Ishikawa (cell line): ENCODE measurements around the gene GPR137B.

Experiments used
- CEBPB ChIP-seq: IDR thresholded peaks from 2 replicates; pipeline ENCODE4 v1.6.1; 2012
- CREB1 ChIP-seq: IDR thresholded peaks from 2 replicates; pipeline ENCODE4 v1.6.1; 2012; ENCODE audit warnings: low read depth
- EGR1 ChIP-seq: IDR thresholded peaks from 2 replicates; pipeline ENCODE4 v1.6.1; 2012
- EP300 ChIP-seq: IDR thresholded peaks from 2 replicates; pipeline ENCODE4 v1.6.1; 2012; ENCODE audit warnings: borderline replicate concordance
- FOXM1 ChIP-seq: IDR thresholded peaks from 2 replicates; pipeline ENCODE4 v1.6.1; 2012; ENCODE audit warnings: low read depth, borderline replicate concordance
- NFIC ChIP-seq: IDR thresholded peaks from 2 replicates; pipeline ENCODE4 v1.6.1; 2012
- RAD21 ChIP-seq: IDR thresholded peaks from 2 replicates; pipeline ENCODE4 v1.6.1; 2012; ENCODE audit warnings: low read depth
- TAF1 ChIP-seq: IDR thresholded peaks from 2 replicates; pipeline ENCODE4 v1.6.1; 2012; ENCODE audit warnings: low read depth, mild to moderate bottlenecking
- TCF12 ChIP-seq: IDR thresholded peaks from 2 replicates; pipeline ENCODE4 v1.6.1; 2012; ENCODE audit warnings: low read depth
- TEAD4 ChIP-seq: IDR thresholded peaks from 2 replicates; pipeline ENCODE4 v1.6.1; 2012
- YY1 ChIP-seq: IDR thresholded peaks from 2 replicates; pipeline ENCODE4 v1.6.1; 2012; ENCODE audit warnings: low read depth
- ZBTB7A ChIP-seq: IDR thresholded peaks from 2 replicates; pipeline ENCODE4 v1.6.1; 2012; ENCODE audit warnings: low read depth
- TF ChIP-seq, protein P1 (sequence below): IDR thresholded peaks from 2 replicates; pipeline ENCODE4 v1.6.1; 2012
- TF ChIP-seq, protein P2 (sequence below): IDR thresholded peaks from 2 replicates; pipeline ENCODE4 v1.6.1; 2012; ENCODE audit warnings: low read depth, mild to moderate bottlenecking
- TF ChIP-seq, protein P3 (sequence below): IDR thresholded peaks from 2 replicates; pipeline ENCODE4 v1.6.1; 2012

The GPR137B gene

DNA sequence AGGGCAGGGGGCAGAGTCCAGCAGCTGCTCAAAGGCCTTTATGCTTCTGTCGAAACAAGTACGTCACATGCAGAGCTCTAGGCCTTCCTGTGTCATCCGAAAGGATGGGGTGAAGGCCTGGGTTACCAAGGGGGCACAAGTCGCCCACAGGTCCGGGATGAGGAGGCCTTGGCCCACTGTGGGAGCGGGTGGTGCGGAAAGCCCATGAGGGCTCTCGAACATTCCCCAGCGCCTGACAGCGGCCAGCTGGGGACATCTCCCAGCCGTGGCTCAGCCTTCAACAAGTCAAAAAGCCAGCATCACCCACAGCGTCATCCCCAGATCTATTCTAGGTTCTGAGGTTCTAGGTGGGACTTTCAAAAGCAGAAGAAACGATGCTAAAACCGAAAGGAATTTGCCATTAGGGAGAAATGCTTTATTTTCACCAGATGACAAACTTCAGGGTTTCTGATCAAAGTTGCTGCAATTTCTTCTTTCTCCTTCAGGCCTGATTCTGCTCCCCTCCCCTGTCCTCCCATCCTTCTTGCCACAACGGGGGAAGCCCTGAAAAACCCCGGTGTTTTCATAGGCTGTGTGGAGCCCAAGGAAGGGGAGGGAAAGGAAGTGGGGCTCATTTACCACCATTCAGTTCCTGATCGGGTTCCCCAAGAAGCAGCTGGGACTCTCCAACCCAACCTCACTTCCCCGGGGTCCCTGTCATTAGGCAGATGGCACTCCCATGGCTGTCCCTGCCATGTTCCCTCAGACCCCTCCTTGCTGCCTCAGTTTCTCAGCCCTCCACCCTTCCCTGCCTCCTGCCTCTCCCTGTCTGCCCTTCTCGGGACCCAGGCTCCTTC, 17.6 kb downstream of the GPR137B start:
- TF ChIP-seq NFIC (no peak), EGR1 (no peak), CREB1 (no peak), YY1 (no peak), ZBTB7A (no peak), TEAD4 (no peak), TCF12 (no peak), FOXM1 (no peak), CEBPB (no peak), EP300 (no peak), RAD21 (no peak), TAF1 (no peak)
- TF ChIP-seq, protein P1, sequence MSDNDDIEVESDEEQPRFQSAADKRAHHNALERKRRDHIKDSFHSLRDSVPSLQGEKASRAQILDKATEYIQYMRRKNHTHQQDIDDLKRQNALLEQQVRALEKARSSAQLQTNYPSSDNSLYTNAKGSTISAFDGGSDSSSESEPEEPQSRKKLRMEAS = no peak
- TF ChIP-seq, protein P2, sequence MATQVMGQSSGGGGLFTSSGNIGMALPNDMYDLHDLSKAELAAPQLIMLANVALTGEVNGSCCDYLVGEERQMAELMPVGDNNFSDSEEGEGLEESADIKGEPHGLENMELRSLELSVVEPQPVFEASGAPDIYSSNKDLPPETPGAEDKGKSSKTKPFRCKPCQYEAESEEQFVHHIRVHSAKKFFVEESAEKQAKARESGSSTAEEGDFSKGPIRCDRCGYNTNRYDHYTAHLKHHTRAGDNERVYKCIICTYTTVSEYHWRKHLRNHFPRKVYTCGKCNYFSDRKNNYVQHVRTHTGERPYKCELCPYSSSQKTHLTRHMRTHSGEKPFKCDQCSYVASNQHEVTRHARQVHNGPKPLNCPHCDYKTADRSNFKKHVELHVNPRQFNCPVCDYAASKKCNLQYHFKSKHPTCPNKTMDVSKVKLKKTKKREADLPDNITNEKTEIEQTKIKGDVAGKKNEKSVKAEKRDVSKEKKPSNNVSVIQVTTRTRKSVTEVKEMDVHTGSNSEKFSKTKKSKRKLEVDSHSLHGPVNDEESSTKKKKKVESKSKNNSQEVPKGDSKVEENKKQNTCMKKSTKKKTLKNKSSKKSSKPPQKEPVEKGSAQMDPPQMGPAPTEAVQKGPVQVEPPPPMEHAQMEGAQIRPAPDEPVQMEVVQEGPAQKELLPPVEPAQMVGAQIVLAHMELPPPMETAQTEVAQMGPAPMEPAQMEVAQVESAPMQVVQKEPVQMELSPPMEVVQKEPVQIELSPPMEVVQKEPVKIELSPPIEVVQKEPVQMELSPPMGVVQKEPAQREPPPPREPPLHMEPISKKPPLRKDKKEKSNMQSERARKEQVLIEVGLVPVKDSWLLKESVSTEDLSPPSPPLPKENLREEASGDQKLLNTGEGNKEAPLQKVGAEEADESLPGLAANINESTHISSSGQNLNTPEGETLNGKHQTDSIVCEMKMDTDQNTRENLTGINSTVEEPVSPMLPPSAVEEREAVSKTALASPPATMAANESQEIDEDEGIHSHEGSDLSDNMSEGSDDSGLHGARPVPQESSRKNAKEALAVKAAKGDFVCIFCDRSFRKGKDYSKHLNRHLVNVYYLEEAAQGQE = no peak
- TF ChIP-seq, protein P3, sequence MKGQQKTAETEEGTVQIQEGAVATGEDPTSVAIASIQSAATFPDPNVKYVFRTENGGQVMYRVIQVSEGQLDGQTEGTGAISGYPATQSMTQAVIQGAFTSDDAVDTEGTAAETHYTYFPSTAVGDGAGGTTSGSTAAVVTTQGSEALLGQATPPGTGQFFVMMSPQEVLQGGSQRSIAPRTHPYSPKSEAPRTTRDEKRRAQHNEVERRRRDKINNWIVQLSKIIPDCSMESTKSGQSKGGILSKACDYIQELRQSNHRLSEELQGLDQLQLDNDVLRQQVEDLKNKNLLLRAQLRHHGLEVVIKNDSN = no peak

DNA sequence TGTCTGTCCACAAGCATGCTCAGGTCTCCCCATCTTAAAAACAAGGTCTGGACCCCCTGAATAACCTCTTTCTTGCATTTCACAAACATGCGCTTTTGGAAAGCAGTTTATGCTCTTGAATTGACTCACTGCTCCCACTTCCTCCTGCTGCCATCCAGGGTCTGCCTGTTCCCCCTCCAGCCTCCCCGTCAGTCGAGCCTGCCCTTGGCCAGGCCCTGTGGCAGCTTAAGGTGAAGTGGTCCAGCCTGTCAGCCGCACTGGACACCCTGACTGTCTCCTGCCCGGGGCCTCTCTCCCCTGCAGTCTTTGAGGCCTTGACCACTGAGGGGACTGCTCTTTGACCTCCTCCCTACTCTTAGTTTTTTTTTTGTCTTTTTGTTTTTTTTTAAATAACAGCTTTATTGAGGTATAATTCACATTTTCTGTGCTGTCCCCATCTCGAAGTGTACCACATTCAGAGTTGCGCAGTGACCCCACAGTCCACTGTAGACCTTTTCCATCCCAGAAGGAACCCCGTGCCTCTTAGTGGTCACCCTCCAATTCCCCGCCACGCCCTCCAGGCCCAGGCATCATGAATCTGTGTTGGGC, 18.3 kb downstream of the GPR137B start:
- TF ChIP-seq TAF1 = no peak
- no peak for TF ChIP-seq FOXM1
- TF ChIP-seq EGR1 = no peak
- TF ChIP-seq CEBPB = no peak
- TF ChIP-seq, protein P1 = no peak
- TF ChIP-seq ZBTB7A = no peak
- TF ChIP-seq, protein P2 = no peak
- no peak for TF ChIP-seq CREB1
- TF ChIP-seq YY1 = no peak
- TF ChIP-seq TCF12 = no peak
- TF ChIP-seq EP300 = no peak
- TF ChIP-seq, protein P3 = no peak
- TF ChIP-seq NFIC = no peak
- TF ChIP-seq RAD21 = no peak
- TF ChIP-seq TEAD4 = no peak

DNA sequence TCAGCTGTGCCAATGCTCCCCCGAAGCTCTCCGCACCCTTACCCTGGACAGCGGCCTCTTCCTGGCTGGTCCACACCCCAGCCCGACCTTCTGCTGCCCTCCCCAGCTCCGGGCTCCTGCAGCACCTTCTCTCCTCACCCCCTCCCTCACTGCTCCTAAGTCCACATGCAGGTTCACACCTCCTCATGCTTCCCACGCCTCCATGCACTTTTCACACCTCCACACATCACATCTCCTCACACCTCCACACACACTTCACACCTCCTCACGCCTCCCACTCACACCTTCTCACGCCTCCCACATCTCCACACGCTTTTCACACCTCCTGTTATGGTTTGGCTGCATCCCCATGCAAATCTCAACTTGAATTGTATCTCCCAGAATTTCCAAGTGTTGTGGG, 18.9 kb downstream of the GPR137B start:
- TF ChIP-seq RAD21 (no peak), YY1 (no peak), TAF1 (no peak), CEBPB (no peak), TCF12 (no peak)
- TF ChIP-seq, protein P2 = no peak

DNA sequence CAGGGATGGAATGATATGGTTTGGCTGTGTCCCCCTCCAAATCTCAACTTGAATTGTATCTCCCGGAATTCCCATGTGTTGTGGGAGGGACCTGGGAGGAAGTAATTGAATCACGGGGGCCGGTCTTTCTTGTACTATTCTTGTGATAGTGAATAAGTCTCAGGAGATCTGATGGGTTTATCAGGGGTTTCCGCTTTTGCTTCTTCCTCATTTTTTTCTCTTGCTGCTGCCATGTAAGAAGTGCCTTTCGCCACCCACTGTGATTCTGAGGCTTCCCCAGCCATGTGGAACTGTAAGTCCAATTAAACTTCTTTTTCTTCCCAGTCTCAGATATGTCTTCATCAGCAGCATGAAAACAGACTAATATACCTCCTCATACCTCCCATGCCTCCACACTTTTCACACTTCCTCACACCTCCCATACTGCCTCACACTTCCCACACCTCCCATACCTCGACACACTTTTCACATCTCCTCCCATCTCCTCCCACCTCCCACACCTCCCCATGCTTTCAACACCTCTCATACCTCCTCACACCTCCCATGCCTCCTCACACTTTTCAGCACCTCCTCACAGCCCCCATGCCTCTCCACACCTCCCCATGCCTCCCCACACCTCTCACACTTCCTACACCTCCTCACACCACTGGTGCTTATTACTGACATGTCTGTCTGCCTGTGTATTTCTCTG, 21.3 kb downstream of the GPR137B start:
- no peak for TF ChIP-seq TEAD4
- TF ChIP-seq YY1 = no peak
- no peak for TF ChIP-seq FOXM1
- TF ChIP-seq, protein P2 = no peak
- TF ChIP-seq CEBPB = no peak
- TF ChIP-seq, protein P1 = no peak
- TF ChIP-seq TAF1 = no peak
- no peak for TF ChIP-seq TCF12
